Spleen (tissue), 11 donors: ENCODE results near the gene SLC16A14. TPM values are rescaled to one million over a fixed set of nuclear protein-coding genes. Genes with fewer than 3 reads are reported as not detected.

Experiments
- DNase-seq: peaks from one replicate; pipeline ENCODE4 v3.0.0-alpha.2; 2020
- H3K27ac ChIP-seq, 8 donors: fragments of 200-600 bp; sonication (generic) in 7 of 8; 1 replicate in 4 of 8; 2 replicates in 4 of 8; pipeline versions ENCODE4 v1.5.0 to v1.8.0; 2016 to 2021; ENCODE audit warnings: inconsistent platforms in 4 of 8, mild to moderate bottlenecking in 4 of 8, moderate library complexity in 1 of 8
- H3K27me3 ChIP-seq, 7 donors: fragments of 200-600 bp; sonication (generic) in 6 of 7; replicated peaks in 1 of 7; 1 replicate in 4 of 7; 2 replicates in 3 of 7; pipeline versions ENCODE4 v1.5.0 to v1.8.0; 2016 to 2021; ENCODE audit warnings: inconsistent platforms in 3 of 7, mild to moderate bottlenecking in 1 of 7
- H3K36me3 ChIP-seq, 6 donors: fragments of 200-600 bp; sonication (generic) in 5 of 6; 1 replicate in 4 of 6; 2 replicates in 2 of 6; pipeline versions ENCODE4 v1.5.0 to v1.8.0; 2016 to 2021; ENCODE audit warnings: inconsistent platforms in 2 of 6
- H3K4me1 ChIP-seq, 6 donors: fragments of 200-600 bp; sonication (generic) in 5 of 6; 1 replicate in 3 of 6; 2 replicates in 3 of 6; pipeline versions ENCODE4 v1.5.0 to v1.8.0; 2016 to 2021; ENCODE audit warnings: inconsistent platforms in 3 of 6
- H3K4me3 ChIP-seq, 8 donors: fragments of 200-600 bp; sonication (generic) in 7 of 8; 1 replicate in 4 of 8; 2 replicates in 4 of 8; pipeline versions ENCODE4 v1.5.0 to v1.8.0; 2016 to 2021; ENCODE audit warnings: inconsistent platforms in 4 of 8, mild to moderate bottlenecking in 4 of 8, moderate library complexity in 2 of 8
- H3K9me3 ChIP-seq, 8 donors: fragments of 200-600 bp; sonication (generic) in 7 of 8; 1 replicate in 4 of 8; 2 replicates in 4 of 8; pipeline versions ENCODE4 v1.5.0 to v1.8.0; 2016 to 2021; ENCODE audit warnings: inconsistent platforms in 4 of 8
- CTCF ChIP-seq, 11 experiments: fragments of 200-600 bp in 7 of 11; fragments of 450-650 bp in 4 of 11; sonication (generic) in 4 of 11; IDR thresholded peaks in 8 of 11; conservative IDR thresholded peaks in 3 of 11; 1 replicate in 7 of 11; 2 replicates in 4 of 11; pipeline versions ENCODE4 v1.4.0 to v1.8.0; 2016 to 2021; ENCODE audit warnings: antibody characterized with exemption in 11 of 11, inconsistent platforms in 4 of 11, mild to moderate bottlenecking in 1 of 11
- POLR2A ChIP-seq, 3 donors: fragments of 450-650 bp; IDR thresholded peaks; one replicate each; pipeline ENCODE4 v1.5.1; 2017; ENCODE audit warnings: antibody characterized with exemption in 3 of 3, mild to moderate bottlenecking in 1 of 3
- POLR2AphosphoS5 ChIP-seq, 3 donors: sonication (generic); formaldehyde crosslinking; IDR thresholded peaks; one replicate each; pipeline ENCODE4 v1.5.1; 2017; ENCODE audit warnings: antibody characterized with exemption in 3 of 3
- WGBS, 5 donors: extraction: QIAGEN DNeasy Blood & Tissue Kit in 3 of 5; methylation state at CpG; one replicate each; pipeline versions ENCODE4 v1.1.5 to v1.1.7; 2013 to 2018; 5-methylcytosine and 5-hydroxymethylcytosine counted together
- intact Hi-C: fragments of 100-400 bp; cut with DNase I; formaldehyde crosslinking; loops from one replicate; pipeline ENCODE4 v1.15.0; 2023; ENCODE audit warnings: low total_unique reads
- polyA plus RNA-seq, 3 donors: library from polyadenylated mRNA; stranded (reverse); fragments of 200-250 nt; gene quantifications; one replicate each; pipeline ENCODE4 v1.2.1, GENCODE V29; 2013
- total RNA-seq, 7 donors: library from RNA; depleted of rRNA in 3 of 7; stranded (reverse); fragments of >200 nt in 3 of 7; fragmentation: NEBNext Ultra II Directional in 4 of 7; extraction: Animal tissue kit (Norgen Biotek cat#: 25700) in 4 of 7; gene quantifications; one replicate each; pipeline versions ENCODE4 v1.1.0 to v1.2.1, GENCODE V29; 2016 to 2021
- donor health status: healthy with polysubstance abuse.
- donor health status: DM: no; HTN: no; CAD: no; lungs with moderate emphysema.
- donor health status: DM: no; HTN: no; CAD: no.
- donor health status: Bipolar disorder and iron deficiency.
- donor health status: healthy.
- donor health status: DM: no; HTN: no; CAD: no.
- donor health status: DM: yes; HTN: yes; CAD: no.

SLC16A14 gene
- total and polyA plus RNA-seq, 10 donors: 1.8 to 18.5 (median 12.1) TPM

DNA sequence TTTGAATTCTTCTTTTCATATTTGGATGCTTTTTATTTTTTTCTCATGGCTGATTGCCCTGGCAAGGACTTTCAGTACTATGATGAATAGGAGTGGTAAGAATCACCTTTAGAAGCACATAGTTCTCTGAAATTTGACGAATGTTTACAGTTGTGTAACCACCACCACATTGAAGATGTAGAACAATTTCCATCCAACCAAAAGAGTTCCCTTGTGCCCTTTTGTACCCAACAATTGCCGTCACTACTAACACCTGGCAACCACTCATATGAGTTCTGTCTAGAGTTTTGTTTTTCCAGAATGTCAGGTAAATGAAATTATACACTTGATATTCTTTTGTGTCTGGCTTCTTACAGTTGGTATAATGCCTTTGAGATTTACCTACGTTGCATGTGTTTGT, 28.7 kb upstream of the SLC16A14 start:
- no peak overlapping the region for H3K4me3 ChIP-seq
- intact Hi-C loops: no loop called here
- peaks cover 0 to 29% (median 13%) of the 10 kb centered on the region in 8 donors for H3K9me3 ChIP-seq
- H3K4me1 ChIP-seq: no peaks in the 10 kb centered on the region
- TF ChIP-seq POLR2A (IDR thresholded peaks at IDR 0.05): no peak
- TF ChIP-seq POLR2AphosphoS5 (IDR thresholded peaks at IDR 0.05): no peak
- no peak for TF ChIP-seq CTCF (IDR thresholded peaks at IDR 0.05 in 8 of 11, conservative IDR thresholded peaks at IDR 0.05 in 3 of 11)
- no peak overlapping the region for H3K27ac ChIP-seq
- no peaks in the 10 kb centered on the region for H3K27me3 ChIP-seq
- H3K36me3 ChIP-seq: no peaks in the 10 kb centered on the region
- DNase-seq: no peak
- 82 to 89% (median 87%) methylated on average over 3 of the region's 3 CpGs for WGBS, 5 donors

GRCh38 chr2:230090967-230091366, 22.2 kb upstream of the SLC16A14 start:
- no peak for DNase-seq
- Histone ChIP-seq H3K4me1 (no peaks in the 10 kb centered on the region), H3K9me3 (peaks cover 0 to 21% (median 0%) of the 10 kb centered on the region in 8 donors), H3K27me3 (no peaks in the 10 kb centered on the region), H3K36me3 (no peaks in the 10 kb centered on the region), H3K4me3 (no peak overlapping the region), H3K27ac (no peak overlapping the region)
- WGBS, 5 donors: 88 to 94% (median 93%) methylated on average over 2 of the region's 2 CpGs
- TF ChIP-seq CTCF (IDR thresholded peaks at IDR 0.05 in 8 of 11, conservative IDR thresholded peaks at IDR 0.05 in 3 of 11) (no peak), POLR2A (IDR thresholded peaks at IDR 0.05) (no peak), POLR2AphosphoS5 (IDR thresholded peaks at IDR 0.05) (no peak)
- intact Hi-C loops: no loop called here

DNA sequence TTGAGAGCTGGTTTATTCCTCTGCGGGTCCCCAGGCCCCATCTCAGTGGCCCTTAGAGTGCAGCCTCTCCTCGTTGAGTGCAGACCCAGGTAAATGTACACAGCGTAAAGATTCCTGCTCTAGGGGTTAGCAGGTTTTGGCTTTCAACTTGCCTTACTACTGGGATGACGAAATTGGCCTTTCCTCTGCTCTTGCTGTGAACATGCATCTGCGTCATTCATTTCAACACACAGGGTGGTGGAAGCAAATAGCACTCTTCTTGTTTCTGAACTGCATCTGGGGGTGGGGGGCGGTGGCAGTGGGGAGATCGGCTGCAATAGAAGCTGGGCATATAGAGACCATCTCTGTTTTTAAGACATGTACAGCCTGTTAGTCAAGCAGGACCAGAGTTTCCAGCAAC, 16.5 kb upstream of the SLC16A14 start:
- no peak for DNase-seq
- no peaks in the 10 kb centered on the region for H3K4me1 ChIP-seq
- H3K4me3 ChIP-seq: no peak overlapping the region
- H3K9me3 ChIP-seq: no peaks in the 10 kb centered on the region
- H3K27ac ChIP-seq: no peak overlapping the region
- 67 to 81% (median 74%) methylated on average over 7 of the region's 7 CpGs for WGBS, 5 donors
- H3K27me3 ChIP-seq: no peaks in the 10 kb centered on the region
- intact Hi-C loops: no loop called here
- no peaks in the 10 kb centered on the region for H3K36me3 ChIP-seq
- TF ChIP-seq POLR2AphosphoS5 (IDR thresholded peaks at IDR 0.05) (no peak), POLR2A (IDR thresholded peaks at IDR 0.05) (no peak), CTCF (IDR thresholded peaks at IDR 0.05 in 8 of 11, conservative IDR thresholded peaks at IDR 0.05 in 3 of 11) (no peak)

DNA sequence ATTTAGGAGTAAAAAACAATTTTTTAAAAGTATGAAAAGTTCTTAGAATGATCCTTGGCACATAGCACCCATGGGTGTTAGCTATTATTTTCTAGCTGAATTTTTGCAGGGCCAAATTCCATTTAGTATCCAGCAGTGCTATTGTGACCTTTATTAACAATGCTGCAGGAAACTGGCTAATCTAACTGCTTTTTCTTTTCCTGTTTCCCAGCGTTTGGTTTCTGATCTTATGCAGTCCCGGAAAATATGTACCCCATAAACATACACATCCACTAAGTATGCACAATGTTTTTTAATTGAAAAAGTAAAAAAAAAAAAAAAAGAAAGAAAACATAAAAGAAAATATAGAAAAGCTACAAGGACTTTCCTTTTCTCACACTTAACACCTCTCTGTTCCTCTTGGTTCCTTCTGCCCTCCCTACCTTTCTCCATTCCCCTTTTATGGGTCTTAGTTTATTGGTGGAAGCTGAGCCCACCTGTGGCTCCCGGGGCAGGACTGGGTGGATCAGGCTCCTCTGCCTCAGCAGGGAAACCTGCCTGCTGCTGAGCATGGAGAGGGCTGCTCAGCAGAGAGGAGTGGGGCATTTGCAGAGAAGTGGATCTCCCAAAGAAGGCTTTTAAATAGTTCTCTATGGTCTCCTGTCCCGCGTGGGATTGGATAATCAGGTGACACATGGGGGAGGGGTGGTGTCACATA, 9.3 kb upstream of the SLC16A14 start:
- WGBS, 5 donors: 46 to 60% (median 58%) methylated on average over 5 of the region's 5 CpGs

More for the DNA sequence above, 9.3 kb upstream of the SLC16A14 start:
- TF ChIP-seq POLR2AphosphoS5 (IDR thresholded peaks at IDR 0.05) (no peak), CTCF (IDR thresholded peaks at IDR 0.05 in 8 of 11, conservative IDR thresholded peaks at IDR 0.05 in 3 of 11) (no peak), POLR2A (IDR thresholded peaks at IDR 0.05) (no peak)
- Histone ChIP-seq H3K4me1 (peaks cover 0 to 17% (median 6%) of the 10 kb centered on the region in 6 donors), H3K36me3 (no peaks in the 10 kb centered on the region), H3K4me3 (no peak overlapping the region), H3K27me3 (no peaks in the 10 kb centered on the region), H3K9me3 (no peaks in the 10 kb centered on the region), H3K27ac (peak overlapping the region; percentile 2 to 80 (median 64))
- no peak for DNase-seq
- intact Hi-C loops: no loop called here
